ENCODE data around the gene UQCR11.

GRCh38 chr19:1587872-1588271 is 17.4 kb downstream of the UQCR11 start:
- TF ChIP-seq CTCF (conservative IDR thresholded peaks at IDR 0.05; ENCODE audit: low read length): no peak
- no peak for TF ChIP-seq EZH2phosphoT487 (IDR thresholded peaks at IDR 0.05; ENCODE audit: borderline replicate concordance, low read depth, low read length)
